ENCODE measurements around the gene TIMM8A.
"Not testable (repeated sequence)": the region's sequence is repeated elsewhere in the genome, so short reads cannot be mapped to it uniquely, and the experiment has no call there.

The TIMM8A gene

DNA sequence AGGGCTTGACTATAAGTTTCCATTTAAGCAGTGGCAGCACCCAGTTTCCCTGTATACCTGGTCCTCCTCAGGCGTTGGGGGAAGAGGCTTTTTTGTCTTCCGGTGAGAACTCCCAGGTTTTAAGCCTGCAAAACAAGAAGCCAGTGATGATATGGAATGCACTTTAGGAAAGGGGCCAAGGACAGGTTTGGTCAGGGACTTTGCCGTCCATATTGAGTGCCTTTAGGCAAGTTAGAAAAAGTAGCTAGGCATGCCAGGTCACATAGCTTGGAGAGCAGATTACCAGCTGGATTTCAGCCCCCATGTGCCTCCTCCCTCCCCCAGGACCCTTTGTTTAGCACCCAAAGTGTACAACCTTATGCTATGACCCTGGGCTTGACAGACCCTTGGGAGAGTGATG is 13.6 kb upstream of the TIMM8A start:
- Histone ChIP-seq H3K4me1 (peaks cover 31% of the 10 kb centered on the region; the same call in 1 of the 2 replicates), H3K27me3 (no peaks in the 10 kb centered on the region), H4K20me1 (no peaks in the 10 kb centered on the region), H3K36me3 (peaks cover 95% of the 10 kb centered on the region), H3K9me3 (no peaks in the 10 kb centered on the region), H3K4me2 (no peak overlapping the region), H3K27ac (no peak overlapping the region; the same call in 1 of the 2 replicates), H3K9ac (no peak overlapping the region), H3K4me3 (no peak overlapping the region)
- no peak for TF ChIP-seq Cebpa-rat (IDR thresholded peaks at IDR 0.05)

DNA sequence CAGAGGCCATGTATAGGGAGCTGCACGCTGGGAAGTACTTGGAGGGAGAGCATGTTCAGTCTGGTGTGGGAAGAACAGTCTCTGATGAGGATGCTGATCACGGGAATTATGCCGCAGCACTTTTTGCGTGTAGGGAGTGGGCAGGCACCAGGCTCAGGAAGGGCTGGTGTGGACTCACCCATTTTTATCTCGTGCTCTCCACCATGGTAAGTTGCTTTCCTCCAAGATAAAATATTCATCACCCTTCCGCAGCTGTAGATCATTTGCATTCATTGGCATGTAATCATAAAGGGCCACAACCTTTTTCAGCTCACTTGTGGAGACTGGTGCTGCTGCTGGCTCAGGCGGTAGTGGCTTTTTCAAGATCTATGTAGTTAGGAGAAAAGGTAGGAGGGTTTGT is 11.8 kb upstream of the TIMM8A start:
- Histone ChIP-seq H3K36me3 (peaks cover 95% of the 10 kb centered on the region), H3K4me1 (peaks cover 24% of the 10 kb centered on the region), H3K4me3 (no peak overlapping the region), H3K27me3 (no peaks in the 10 kb centered on the region), H3K4me2 (no peak overlapping the region), H4K20me1 (no peaks in the 10 kb centered on the region), H3K9ac (no peak overlapping the region), H3K9me3 (no peaks in the 10 kb centered on the region), H3K27ac (no peak overlapping the region)
- no peak for TF ChIP-seq Cebpa-rat (IDR thresholded peaks at IDR 0.05)

DNA sequence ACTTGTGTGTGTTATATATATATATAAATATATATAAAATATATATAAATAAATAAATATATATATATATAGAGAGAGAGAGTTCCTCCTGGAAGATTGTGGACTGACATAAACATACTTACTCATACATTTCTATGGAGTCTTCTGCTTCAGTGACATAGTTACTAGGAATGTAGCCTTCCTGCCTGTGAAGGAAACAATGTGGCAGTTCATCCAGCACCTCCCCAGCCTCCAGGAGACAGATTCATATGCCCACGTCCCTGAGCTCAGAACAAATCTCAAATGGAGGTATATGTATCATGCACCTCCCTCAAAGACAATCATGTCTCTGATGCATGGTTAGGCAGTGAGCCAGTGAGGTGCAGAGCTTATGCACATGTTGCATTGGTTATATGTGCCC is 11.4 kb upstream of the TIMM8A start:
- Histone ChIP-seq H3K4me1 (peaks cover 24% of the 10 kb centered on the region), H3K9ac (no peak overlapping the region), H3K4me2 (no peak overlapping the region), H3K27me3 (no peaks in the 10 kb centered on the region), H3K36me3 (peaks cover 95% of the 10 kb centered on the region), H3K4me3 (no peak overlapping the region), H3K9me3 (no peaks in the 10 kb centered on the region), H4K20me1 (no peaks in the 10 kb centered on the region), H3K27ac (no peak overlapping the region)
- no peak for TF ChIP-seq Cebpa-rat (IDR thresholded peaks at IDR 0.05)

DNA sequence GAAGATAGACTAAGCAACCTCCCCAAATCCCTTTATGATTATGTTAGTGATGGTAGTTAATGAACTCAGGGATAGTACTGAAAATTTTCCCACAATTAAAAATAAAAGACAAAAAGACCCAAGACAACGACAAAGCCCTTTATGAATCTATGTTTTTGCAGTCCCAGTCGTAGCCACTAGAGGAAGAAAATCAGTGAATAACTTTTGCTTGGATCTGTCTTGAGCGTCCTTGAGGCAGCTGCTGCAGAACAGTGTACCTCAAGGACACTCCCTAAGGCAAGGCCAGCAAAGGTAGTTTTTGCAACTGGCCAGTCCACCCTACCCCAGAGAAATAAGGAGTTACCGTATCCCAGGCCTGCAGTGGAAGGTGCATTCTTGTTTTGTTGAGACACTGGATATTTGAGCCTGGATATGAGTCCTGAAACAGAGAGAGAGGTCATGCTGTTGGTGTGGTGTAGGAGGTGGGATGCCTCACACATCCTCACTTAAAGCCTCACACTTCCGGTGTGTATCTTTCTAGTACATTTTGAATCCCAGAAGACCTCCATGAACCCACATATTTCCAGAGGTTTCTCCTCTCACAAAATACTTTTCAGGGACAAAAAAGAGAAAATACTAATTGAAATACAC is 8.7 kb upstream of the TIMM8A start:
- TF ChIP-seq Cebpa-rat (IDR thresholded peaks at IDR 0.05): no peak
- H3K4me1 ChIP-seq: peaks cover 40% of the 10 kb centered on the region
- H4K20me1 ChIP-seq: no peaks in the 10 kb centered on the region
- no peaks in the 10 kb centered on the region for H3K9me3 ChIP-seq
- no peak overlapping the region for H3K9ac ChIP-seq
- H3K27ac ChIP-seq: no peak overlapping the region
- no peak overlapping the region for H3K4me3 ChIP-seq
- H3K4me2 ChIP-seq: no peak overlapping the region
- H3K27me3 ChIP-seq: no peaks in the 10 kb centered on the region
- peaks cover 89% of the 10 kb centered on the region for H3K36me3 ChIP-seq

DNA sequence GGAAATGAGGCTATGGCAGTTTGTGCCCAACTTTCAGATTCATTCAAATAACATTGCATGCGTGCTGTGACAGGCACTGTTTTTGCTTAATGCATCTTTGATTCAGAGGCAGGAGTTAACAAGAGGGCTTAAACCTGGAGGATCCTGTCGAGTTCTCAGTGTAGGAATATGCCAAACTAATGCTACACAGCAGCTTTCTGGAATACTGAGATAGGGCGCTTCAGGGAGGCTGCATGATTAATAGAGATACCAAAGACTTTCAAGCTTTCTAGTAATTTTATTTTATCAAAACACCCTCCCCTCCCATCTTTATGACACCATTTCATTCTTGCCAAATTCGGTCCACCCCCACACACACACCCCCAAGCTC is 636 bp upstream of the TIMM8A start:
- Histone ChIP-seq H3K9ac (peak overlapping the region; percentile 84), H3K27ac (peak overlapping the region; percentile 72)

DNA sequence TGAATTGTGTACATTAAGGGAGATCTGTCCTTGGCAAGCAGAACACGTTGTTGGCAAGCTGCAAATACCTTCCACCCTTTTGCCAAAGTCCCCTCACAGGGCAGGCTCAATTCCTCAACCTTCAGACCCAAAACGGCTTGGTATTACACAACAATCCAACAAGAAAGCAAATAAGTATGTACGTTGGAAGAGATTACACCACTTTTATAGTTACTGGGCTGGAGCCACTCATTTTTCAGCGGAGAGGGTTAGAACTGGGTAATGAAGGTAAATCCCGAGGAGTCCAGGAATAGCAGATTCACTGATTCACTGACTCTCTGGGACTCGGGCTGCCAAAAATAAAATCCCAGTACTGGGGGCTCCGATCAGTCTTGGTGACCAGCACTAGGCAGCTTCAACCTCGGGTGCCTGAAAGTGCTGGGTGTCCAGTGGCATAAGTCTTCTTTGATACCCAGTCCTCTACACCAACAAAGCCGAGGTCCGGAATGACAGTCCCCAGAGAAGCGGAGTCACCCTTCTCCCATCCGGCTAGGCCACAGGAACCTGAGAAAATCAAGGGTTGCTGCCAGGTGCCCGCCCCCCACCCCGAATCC is 587 bp downstream of the TIMM8A start:
- peaks cover 27% of the 10 kb centered on the region for H3K4me1 ChIP-seq
- H3K9me3 ChIP-seq: no peaks in the 10 kb centered on the region
- peak overlapping the region; percentile 84 for H3K9ac ChIP-seq
- peaks cover 36% of the 10 kb centered on the region; the same call in 1 of the 2 replicates for H4K20me1 ChIP-seq
- peak overlapping the region; percentile 77 for H3K4me3 ChIP-seq
- H3K36me3 ChIP-seq: peaks cover 79% of the 10 kb centered on the region
- no peaks in the 10 kb centered on the region for H3K27me3 ChIP-seq
- TF ChIP-seq Cebpa-rat (IDR thresholded peaks at IDR 0.05): no peak
- H3K27ac ChIP-seq: peak overlapping the region; percentile 72
- H3K4me2 ChIP-seq: peak overlapping the region; percentile 74

More for the DNA sequence above, 636 bp upstream of the TIMM8A start:
- no peak for TF ChIP-seq Cebpa-rat (IDR thresholded peaks at IDR 0.05)
- H3K4me3 ChIP-seq: peak overlapping the region; percentile 77
- no peaks in the 10 kb centered on the region for H3K9me3 ChIP-seq
- peaks cover 40% of the 10 kb centered on the region for H3K4me1 ChIP-seq
- H4K20me1 ChIP-seq: peaks cover 36% of the 10 kb centered on the region; the same call in 1 of the 2 replicates
- H3K4me2 ChIP-seq: peak overlapping the region; percentile 74
- peaks cover 73% of the 10 kb centered on the region for H3K36me3 ChIP-seq
- no peaks in the 10 kb centered on the region for H3K27me3 ChIP-seq

DNA sequence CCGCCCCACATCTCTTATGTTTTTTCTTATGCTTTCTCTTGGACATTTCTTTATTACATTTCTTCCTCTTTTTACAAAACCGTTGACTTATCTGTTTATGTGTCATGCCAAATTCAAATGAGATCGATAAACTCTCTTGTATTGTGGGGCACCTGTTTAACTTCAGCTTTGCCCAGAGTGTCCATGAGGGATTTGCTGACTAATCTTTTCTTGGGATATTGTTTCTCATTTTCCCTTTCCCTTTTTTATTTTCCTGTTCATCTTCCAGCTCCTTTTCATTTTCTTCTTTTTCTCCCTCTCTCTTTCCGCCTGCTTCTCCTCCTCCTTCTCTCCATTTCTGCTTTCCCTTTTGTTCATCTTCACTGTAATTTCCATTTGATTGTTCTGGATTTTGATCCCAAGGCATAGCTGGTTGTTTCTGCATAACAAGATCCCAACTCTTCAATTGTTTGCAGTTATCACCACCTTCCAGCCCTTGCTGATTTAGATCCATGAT is 10.7 kb downstream of the TIMM8A start:
- no peaks in the 10 kb centered on the region; the same call in 1 of the 2 replicates for H3K36me3 ChIP-seq
- H3K4me2 ChIP-seq: no peak overlapping the region
- peaks cover 7% of the 10 kb centered on the region; the same call in 1 of the 2 replicates for H3K9me3 ChIP-seq
- H3K27ac ChIP-seq: no peak overlapping the region
- H4K20me1 ChIP-seq: no peaks in the 10 kb centered on the region
- no peak overlapping the region for H3K4me3 ChIP-seq
- H3K9ac ChIP-seq: no peak overlapping the region
- no peaks in the 10 kb centered on the region for H3K4me1 ChIP-seq
- no peak for TF ChIP-seq Cebpa-rat (IDR thresholded peaks at IDR 0.05)
- no peaks in the 10 kb centered on the region for H3K27me3 ChIP-seq

DNA sequence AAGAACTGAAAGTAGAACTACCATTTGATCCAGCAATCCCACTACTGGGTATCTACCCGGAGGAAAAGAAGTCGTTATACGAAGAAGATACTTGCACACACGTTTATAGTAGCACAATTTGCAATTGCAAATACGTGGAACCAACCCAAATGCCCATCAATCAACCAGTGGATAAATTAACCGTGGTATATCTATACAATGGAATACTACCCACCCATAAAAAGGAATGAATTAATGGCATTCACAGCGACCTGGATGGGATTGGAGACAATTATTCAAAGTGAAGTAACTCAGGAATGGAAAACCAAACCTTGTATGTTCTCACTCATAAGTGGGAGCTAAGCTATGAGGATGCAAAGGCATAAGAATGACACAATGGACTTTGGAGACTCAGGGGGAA is 14.2 kb downstream of the TIMM8A start:
- not testable (repeated sequence) for H4K20me1 ChIP-seq, H3K9ac ChIP-seq, H3K4me3 ChIP-seq, H3K27ac ChIP-seq, H3K27me3 ChIP-seq, H3K4me2 ChIP-seq, H3K36me3 ChIP-seq, H3K4me1 ChIP-seq
- peaks cover 11% of the 10 kb centered on the region; the same call in 1 of the 2 replicates for H3K9me3 ChIP-seq

DNA sequence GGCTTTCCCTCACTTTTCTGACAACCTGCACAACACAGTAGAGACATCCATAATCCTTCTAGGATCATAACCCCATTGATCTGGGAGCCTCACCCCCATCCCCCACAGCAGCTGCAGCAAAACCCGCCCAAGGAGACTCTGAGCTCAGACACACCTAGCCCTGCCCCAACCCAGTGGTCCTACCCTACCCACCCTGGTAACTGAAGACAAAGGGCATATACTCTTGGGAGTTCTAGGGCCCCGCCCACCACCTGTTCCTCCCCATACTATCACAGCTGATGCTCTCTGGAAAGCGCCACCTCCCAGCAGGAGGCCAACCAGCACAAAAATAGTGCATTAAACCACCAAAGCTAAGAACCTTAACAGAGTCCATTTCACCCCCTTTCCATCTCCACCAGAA is 21.9 kb downstream of the TIMM8A start:
- H3K9me3 ChIP-seq, H3K4me3 ChIP-seq, H3K27me3 ChIP-seq, H3K9ac ChIP-seq, H3K36me3 ChIP-seq, H4K20me1 ChIP-seq, H3K27ac ChIP-seq: not testable (repeated sequence)
- Histone ChIP-seq H3K4me2 (peak overlapping the region; percentile 54), H3K4me1 (peaks cover 10% of the 10 kb centered on the region)

DNA sequence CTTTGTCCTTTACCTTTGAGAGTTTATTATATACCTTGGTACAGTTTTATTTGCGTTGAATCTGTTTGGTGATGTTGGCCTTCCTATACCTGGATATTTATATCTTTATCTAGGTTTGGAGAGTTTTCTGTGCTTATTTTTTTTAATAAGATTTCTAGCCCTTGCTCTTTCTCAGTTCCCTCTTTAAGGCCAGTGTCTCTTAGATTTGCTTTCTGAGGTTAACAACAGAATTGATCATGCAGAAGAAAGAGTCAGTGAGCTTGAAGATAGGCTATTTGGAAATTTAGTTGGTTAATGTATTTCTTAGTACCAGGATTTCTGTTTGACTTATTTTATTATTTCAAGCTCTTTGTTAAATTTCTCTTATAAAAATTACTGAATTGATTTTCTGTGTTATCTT is 44.8 kb downstream of the TIMM8A start:
- no peak overlapping the region for H3K9ac ChIP-seq
- no peaks in the 10 kb centered on the region for H3K27me3 ChIP-seq
- no peak overlapping the region for H3K4me2 ChIP-seq
- TF ChIP-seq Cebpa-rat (IDR thresholded peaks at IDR 0.05): no peak
- no peaks in the 10 kb centered on the region for H4K20me1 ChIP-seq
- no peak overlapping the region for H3K27ac ChIP-seq
- no peaks in the 10 kb centered on the region for H3K36me3 ChIP-seq
- no peaks in the 10 kb centered on the region for H3K4me1 ChIP-seq
- H3K9me3 ChIP-seq: no peaks in the 10 kb centered on the region
- no peak overlapping the region for H3K4me3 ChIP-seq
